Glomerular visceral epithelial cell (primary cell): Measurements from ENCODE around the gene TMEM204.

Source experiments
- DNase-seq: peaks from one replicate; pipeline ENCODE4 v3.0.0-alpha.2; 2016; ENCODE audit errors: extremely low spot score

The TMEM204 gene

DNA sequence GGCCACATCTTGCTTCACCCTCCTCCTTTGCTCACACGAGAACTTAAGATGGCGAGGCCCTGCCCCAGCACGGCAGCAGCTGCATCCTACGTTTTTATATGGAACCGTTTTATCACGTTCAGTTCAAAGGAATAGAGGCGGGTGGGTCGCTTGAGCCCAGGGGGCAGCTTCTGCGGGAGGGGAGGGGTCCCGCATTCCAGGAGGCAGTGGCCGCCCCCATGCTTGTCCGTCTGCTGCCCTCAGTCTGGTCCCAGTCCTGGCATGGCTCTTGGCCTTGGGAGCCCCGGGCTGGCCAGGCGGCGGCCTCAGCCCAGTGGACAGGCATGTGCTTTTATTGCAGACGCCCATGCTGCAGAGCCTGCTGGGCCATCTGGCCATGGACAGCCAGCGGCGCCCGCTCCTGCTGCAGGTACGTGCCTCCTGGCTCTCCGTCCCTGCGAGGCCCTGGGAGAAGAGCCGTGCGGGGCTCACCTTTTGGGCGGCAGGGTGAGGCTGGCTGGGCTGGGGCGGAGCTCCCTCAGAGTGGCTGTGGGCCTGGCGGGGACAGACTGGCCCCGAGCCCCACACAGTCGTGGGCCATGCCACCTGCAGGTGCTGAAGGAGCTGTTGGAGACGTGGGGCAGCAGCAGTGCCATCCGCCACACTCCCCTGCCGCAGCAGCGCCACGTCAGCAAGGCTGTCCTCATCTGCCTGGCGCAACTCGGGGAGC, 33.6 kb upstream of the TMEM204 start:
- no peak for DNase-seq

DNA sequence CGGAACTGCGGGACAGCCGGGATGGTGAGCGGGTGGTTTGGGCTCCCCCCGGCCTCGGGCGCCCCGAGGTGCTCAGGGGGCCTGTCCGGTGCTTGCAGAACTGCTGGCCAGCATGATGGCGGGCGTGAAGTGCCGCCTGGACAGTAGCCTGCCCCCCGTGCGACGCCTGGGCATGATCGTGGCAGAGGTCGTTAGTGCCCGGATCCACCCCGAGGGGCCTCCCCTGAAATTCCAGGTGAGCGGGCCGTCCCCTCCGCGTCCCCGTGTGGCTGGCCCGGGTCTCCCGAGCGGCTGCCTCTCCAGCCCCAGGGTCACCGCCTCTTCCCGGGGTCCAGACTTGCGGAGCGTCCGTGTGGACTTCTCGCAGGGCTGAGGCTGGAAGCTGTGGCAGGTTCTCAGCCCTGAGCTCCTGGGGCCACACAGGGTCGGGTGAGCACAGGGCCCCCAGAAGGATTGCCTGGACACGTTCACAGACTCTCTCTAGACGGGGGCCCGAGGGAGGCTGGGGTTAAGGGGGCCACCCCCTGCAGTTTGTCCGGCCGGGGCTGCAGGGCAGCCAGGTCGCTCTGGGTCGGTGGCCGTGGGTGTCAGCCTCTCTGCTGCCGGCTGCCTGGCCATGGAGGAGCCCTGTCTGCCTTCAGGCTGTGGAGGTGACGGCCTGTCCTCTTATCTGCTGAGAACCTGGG, 32.9 kb upstream of the TMEM204 start:
- DNase-seq: no peak

DNA sequence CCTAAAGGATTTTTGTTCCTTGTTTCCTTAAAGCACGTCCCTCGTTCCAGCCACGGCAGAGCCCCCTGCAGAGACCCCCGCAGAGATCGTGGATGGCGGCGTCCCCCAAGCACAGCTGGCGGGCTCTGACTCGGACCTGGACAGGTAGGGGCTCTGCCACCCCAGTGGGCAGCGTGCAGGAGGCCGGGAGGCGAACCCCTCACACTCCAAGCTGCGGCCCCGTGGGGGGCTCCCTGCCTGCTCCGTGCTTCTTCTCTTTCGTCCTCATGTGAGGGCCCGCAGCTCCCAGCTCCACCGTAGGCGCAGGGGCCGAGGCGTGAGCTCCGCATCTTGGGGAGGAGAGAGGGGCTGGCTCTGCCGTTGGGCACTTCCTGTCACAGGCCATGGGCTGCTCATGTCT, 31.8 kb upstream of the TMEM204 start:
- no peak for DNase-seq

DNA sequence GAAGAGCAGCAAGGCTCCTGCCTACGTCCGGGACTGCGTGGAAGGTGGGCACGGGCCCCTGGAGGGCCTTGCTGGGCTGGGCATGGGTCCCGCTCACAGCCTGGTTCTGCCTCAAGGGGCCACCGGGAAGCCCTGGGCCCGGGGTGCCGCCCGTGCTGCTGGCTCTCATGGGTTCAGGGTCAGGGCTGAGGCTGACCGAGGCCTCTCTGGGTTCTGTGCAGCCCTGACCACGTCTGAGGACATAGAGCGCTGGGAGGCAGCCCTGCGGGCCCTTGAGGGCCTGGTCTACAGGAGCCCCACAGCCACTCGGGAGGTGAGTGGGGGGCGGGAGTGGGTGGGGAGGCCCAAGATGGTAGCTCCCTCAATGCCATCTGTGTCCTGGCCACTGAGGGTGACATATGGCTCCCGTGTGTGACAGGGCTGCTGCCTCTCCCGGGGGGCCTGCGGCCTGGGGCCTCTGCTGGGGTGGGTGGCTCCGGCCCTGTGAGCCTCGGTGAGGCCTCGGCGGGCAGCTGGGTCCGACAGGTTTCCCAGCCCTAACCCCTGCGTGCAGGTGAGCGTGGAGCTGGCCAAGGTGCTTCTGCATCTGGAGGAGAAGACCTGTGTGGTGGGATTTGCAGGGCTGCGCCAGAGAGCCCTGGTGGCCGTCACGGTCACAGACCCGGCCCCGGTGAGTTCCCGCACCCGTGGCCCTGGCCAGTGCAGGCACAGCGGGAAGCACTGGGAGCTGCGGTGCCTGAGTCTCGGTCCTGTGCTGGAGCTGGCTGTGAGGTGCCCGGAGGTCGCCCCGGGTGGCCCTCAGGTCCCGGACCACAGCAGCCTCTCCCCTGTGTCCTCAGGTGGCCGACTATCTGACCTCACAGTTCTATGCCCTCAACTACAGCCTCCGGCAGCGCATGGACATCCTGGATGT, 31.1 kb upstream of the TMEM204 start:
- no peak for DNase-seq

DNA sequence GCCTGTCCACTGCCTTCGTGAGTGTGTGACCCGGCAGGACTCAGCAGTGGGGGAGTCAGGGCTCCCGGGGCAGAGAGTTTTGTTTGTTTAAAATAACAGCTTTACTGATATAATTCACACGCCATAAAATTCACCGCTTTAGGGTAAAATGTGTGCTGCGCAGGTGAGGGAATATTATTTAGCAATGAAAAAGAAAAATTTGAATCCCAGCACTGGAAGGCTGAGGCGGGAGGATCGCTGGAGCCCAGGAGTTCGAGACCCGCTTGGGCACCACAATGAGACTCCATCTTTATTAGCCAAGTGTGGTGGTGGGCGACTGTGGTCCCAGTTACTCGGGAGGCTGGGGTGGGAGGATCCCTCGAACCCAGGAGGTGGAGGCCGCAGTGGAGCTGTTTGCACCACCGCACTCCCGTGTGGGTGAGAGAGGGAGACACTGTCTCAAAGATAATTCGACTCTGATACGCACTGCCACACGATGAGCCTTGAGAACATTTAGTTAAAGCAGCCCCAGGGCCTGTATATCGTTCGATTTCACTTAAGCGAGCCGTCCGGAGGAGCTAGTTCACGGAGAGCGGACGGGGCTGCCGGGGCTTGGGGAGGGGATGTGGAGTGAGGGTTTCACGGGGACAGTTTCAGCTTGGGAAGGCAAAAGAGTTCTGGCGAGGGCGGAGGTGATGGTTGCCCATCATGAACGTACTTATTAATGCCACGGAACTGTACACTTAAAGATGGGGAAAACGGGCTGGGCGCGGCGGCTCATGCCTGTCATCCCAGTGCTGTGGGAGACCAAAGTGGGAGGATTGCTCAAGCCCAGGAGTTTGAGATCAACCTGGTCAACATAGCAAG, 30.1 kb upstream of the TMEM204 start:
- no peak for DNase-seq

DNA sequence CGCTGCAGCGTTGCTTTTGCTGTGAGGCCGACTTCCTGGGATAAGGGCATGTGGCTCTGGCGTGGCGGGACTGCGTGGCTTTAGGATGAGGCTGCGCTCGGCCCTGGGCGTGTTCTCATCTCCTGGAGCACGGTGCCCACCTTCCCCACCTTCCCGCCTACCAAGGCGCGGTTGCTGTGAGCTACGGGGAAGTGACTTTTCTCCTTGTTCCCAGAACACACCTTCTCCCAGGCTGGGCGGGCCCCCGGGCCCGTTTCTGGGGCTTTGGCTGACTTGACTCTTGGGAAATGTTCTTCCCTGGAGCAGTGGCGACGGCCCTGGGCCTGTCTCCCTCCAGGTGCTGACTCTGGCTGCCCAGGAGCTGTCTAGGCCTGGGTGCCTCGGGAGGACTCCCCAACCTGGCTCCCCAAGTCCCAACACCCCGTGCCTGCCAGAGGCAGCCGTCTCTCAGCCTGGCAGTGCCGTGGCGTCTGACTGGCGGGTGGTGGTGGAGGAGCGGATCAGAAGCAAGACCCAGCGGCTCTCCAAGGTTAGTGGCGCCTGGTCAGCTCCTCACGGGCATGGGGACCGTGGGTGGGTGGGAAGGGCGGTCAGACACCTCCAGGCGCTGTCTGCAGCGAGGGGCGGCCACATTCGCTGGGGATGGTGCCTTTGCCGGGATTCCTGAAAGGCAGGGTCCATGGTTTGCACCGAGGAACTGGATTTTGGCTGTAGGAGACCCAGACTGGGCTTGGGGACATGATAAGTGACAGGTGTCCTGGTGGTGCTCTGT, 28.2 kb upstream of the TMEM204 start:
- no peak for DNase-seq

DNA sequence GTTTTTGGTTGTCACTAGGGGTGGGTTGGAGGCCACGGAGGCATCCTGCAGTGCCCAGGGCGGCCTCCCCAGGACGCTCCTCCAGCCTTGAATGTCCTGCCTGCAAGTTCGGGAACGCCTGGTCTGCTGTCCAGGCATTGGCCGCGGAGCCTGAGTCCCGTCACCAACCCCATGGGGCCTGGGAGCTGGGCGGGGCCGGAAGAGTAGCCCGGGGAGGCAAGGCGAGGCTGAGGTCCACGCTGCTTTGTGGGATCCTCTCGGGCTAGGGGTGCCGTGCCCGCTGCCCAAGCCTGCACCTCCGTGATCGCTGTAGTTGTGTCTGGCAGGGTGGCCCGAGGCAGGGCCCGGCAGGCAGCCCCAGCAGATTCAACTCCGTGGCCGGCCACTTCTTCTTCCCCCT, 27.6 kb upstream of the TMEM204 start:
- no peak for DNase-seq

DNA sequence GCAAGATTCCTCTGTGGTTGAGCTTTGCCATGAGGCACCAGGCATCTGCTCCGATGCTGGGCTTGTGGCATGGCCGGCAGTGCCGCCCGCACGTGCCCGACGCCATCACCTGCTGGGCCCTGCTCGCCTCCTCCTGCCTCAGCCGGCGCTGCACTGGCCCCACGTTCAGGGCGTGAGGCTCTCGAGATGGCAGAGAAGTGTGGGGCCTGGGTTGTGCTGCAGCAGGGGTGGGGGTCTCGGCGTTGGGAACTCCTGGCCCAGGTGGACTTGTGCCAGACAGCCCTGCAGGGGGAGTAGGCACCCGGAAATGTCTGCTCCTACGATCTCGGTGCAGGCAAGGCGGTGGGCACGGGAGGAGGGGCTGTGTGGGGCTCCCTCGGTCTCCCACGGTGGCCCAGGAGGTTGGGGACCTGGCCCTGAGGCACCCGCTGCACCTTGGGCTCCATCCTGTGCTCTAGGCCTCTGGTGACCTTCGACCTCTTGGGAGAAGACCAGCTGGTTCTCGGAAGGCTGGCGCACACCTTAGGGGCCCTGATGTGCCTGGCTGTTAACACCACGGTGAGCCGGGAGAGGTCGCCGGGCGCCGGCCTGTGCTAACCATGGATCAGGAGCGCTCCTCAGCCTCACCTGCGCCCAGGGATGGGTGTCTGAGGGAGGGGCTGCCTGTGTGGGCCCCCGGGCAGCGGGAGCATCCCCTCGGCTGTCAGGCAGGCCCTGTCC, 26.8 kb upstream of the TMEM204 start:
- no peak for DNase-seq

DNA sequence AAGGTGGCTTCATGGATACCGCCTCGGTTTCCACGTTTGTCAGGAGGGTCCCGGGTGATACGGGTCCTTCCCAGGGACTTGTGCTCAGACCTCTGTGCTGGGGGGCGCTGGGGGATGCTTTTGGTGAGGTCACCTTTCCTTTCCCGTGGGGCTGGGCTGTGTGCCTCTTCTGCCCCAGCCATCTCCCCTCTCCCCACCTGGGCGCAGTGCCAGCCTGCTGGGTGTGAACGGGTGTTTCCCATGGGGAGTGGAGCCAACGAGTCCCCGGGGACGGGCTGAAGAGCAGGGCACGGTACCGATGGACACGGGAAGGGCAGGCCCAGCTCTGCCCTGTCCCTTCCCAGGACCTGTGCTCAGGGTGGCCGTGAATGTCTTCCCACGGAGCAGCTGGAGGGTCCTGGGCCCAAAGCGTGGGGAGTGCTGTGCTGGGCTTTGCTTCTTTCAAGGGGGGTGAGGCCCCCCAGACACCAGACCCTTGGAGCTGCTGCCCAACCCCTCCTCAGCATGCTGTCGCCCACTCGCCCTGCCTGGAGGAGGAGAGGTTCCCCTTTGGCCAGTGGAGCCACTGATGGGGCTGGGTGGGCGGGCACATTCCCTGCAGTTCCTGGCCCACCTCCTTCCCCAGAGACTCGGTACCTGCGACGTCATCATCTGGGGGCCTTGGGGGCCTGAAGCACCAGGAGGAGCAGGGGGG, 24.8 kb upstream of the TMEM204 start:
- no peak for DNase-seq

DNA sequence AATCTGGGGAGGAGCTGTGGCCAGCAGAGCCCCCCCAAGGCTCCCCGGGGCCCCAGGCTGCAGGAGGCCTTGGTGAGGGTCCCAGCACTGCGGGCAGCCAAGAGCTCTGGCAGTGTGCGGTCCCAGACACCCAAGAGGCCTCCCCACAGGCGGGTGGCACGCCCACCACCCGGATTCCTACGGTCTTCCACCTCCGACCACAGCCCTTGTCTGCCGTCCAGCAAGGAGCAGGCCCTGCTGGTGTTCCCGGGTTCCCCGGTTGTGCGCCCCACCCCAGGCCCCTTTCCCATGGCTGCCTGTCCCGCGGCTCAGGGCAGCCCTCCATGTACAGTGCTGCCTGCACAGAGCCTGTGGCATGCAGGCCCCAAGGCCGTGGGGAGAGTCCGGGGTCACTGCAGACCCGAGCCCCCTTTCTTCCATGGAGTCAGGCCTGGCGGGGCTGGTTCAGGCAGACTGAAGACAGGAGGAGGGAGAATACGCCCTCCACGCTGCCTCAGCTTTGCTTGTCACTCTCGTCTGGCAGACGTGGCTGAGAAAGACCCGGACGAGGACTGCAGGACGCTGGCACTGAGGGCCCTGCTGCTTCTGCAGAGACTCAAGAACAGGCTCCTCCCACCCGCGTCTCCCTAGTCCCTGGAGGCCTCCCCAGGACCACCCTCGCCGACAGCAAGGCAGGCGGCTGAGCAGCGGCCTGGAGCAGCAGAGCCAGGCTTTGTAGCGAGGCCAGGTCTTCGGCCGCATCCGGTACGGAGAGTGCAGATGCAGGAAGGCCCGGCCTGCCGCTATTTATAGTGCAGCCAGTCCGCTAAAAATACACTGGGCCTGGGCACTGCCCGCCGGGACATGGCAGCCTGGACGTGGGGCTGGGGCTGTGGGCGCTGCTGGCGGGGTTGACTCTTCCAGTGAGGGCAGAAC, 23.9 kb upstream of the TMEM204 start:
- DNase-seq: no peak

DNA sequence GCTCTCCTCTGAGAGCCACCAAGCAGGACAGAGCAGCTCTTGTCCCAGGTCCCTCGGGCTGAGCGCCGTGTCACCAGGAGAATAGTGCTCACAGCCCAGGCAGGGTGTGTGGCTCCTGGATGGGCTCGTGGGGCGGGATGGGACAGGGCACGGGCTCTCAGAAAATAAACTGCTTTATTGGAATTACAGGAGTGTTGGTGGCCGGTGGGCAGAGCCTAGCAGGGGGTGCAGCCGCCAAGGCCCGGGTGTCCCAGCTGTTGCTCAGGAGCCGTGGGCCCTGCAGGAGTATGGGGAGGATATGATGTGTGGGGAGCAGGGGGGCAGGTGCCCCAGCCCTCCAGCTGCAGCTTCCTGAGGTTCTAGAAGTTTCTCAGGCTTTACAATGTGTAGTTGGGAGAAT, 23.2 kb upstream of the TMEM204 start:
- DNase-seq: no peak

DNA sequence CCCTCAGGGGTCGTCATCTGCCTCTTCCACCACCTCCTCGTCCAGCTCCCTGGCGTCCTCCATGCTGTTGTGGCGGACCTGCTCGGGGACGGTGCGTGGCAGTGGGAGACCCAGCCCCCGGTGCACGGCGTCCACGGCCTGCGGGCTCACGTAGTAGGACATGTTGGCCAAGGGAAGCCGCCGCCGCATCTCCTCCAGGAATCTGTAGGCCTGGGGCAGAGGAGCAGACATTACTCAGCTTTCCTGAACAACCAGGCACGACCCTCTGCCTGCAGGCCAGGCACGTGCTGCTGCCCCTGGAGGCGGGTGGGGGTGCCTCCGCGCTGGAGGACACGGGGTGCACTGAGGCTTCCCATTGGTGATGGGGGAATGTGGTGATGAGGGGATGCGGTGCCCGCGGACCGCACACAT, 22.5 kb upstream of the TMEM204 start:
- DNase-seq: no peak

DNA sequence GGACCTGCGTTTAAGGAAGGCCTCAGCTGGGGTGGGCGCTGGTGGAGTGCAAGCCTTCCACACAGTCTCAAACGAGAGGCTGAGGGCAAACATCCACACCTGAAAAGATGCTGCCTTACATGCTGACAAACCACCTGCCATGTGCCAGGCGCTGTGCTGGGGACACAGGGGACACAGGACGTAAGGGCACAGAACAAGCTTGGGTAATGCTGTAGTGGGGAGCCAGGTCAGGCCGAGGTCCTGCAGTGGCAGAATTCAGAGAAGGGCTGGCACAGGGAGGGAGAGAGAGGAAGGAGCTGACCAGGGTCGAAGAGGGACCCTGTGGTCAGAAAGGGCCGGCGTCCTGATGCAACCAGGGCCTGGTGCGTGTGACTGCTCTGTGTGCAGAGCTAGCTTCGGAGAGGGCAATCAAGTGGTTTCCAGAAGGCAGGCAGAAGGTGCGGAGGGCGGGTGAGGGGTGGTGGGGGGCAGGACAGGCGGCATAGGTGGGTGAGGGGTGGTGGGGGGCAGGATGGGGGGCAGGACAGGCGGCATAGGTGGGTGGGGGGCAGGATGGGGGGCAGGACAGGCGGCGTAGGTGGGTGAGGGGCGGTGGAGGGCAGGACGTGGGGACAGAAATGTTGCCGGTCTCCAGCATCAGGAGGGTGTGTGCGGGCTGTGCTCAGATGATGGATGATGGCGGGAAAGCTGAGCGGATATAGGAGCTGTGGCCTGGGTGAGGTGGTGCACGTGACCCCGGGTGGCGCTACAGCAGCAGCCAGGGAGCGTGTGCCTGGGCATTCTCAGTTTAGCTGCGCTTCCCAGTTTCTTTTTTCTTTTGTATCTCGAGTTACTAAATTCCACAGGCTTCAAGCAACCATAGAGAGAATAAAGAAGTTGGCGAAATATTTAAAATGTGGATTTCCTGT, 21.6 kb upstream of the TMEM204 start:
- no peak for DNase-seq

DNA sequence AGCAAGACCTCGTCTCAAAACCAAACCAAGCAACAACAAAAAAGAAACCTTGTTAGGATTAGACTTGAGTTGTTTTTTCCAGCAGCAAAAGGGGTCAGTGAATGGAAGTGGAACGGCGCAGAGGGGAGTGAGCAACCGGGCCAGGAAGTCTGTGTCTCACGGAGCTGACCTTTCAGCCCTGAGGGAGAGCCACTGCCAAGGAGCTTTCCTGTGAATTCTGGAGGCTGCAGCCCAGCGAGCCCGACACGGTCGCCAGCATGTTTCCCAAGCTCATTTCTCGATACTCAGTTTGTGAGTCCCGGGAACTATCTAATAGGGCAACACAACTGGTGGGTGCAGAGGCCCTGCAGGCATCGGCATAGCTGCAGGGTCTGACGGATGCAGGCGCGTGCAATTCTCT, 20.7 kb upstream of the TMEM204 start:
- no peak for DNase-seq

DNA sequence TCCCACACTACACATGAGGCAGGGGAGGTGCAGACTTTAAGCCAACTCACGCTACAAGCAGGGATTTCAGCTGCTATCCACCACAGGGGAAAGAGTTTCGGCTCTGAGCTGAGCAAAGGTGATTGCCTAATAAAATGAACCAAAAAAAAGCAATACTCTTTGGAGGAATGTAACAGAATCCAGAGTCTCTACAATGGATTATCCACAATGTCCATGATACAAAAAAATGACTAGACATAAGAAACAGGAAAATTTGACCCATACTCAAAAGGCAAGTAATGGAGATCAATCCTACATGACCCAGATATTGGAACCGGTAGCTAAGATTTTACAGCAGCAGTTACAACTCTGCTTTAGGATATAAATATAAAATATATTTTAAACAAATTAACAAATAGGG, 19.0 kb upstream of the TMEM204 start:
- no peak for DNase-seq

DNA sequence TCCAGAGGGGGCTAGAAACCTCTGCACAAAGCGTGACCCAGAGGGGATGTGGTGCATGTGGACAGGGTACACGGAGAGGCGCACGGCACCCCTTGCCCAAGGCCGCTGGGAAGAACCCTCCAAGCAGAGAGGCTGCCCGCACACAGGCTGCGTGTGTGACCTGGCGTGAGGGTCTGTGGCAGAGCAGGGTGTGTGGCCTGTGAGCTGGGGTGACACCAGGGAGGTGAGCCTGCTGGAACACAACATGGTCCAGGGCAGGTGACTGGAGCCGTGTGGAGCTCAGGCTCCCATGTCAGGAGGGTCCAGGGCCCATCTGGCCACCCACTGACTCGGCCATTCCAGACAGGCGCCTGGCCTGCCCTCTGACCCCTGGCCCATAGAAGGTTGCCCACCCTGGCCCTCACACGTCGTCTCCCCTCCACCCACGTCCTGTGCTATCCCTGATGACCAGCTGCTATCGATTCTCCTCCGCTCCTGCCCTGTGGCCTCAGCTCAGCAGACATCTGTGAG, 14.8 kb upstream of the TMEM204 start:
- no peak for DNase-seq

DNA sequence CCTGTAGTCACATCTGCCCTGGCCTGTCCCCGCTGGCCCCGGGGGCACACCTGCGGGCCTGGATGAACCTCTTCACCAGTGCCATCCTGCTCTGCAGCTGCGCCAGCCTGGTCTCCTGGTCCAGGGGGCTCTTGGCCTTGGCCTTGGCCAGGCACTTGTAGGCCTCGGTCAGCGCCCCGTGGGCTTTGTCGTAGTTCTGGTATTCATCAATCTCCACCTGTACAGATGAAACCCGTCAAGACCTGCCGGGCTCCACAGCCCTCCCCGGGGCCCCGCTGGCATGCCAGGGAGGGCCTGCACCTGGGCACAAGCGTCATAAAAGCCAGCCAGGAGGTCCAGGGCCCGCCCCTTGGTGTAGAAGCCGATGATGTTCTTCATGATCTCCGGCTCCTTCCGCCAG, 13.6 kb upstream of the TMEM204 start:
- DNase-seq: no peak
